ENCODE results near the gene PDZRN3. TPM values are rescaled to one million over a fixed set of nuclear protein-coding genes. Genes with fewer than 3 reads are reported as not detected.

The PDZRN3 gene
- total RNA-seq, 1 experiment from 2014 or later = 12.5 TPM

- Histone ChIP-seq H3K4me3 (ENCODE audit: low read depth, low read length) (no peak overlapping the region), H3K27me3 (replicated peaks; ENCODE audit: control insufficient read depth, insufficient read depth, low read length) (no peaks in the 10 kb centered on the region), H3K9me3 (no peaks in the 10 kb centered on the region), H3K36me3 (ENCODE audit: control insufficient read depth, insufficient read depth, low read length) (no peaks in the 10 kb centered on the region), H3K4me1 (peaks cover 25% of the 10 kb centered on the region)
- no peak for TF ChIP-seq CTCF (IDR thresholded peaks at IDR 0.05; ENCODE audit: insufficient read depth in 1 of 2, low read depth in 1 of 2, low read length in 1 of 2, severe bottlenecking in 1 of 2, unreplicated experiment in 1 of 2)
- H3K27me3 Mint-ChIP-seq (ENCODE audit: insufficient read depth, unreplicated experiment) = no peaks in the 10 kb centered on the region
- peaks cover 18% of the 10 kb centered on the region for H3K4me1 Mint-ChIP-seq (ENCODE audit: low read depth, unreplicated experiment)
- no peaks in the 10 kb centered on the region for H3K9me3 Mint-ChIP-seq (ENCODE audit: unreplicated experiment)
- no peak overlapping the region for H3K27ac Mint-ChIP-seq (ENCODE audit: unreplicated experiment)
- no peak for DNase-seq
- BruUV-seq (replicated peaks) = no TSS peak
- intact Hi-C loops (cut with micrococcal nuclease; ENCODE audit: unreplicated experiment) = no loop called here
- H3K4me3 Mint-ChIP-seq (ENCODE audit: unreplicated experiment) = no peak overlapping the region
- POLR2A ChIA-PET = no interaction called here
- CTCF ChIA-PET = no interaction called here
- H3K36me3 Mint-ChIP-seq (ENCODE audit: insufficient read depth, unreplicated experiment) = no peaks in the 10 kb centered on the region
Measured at GRCh38 chr3:73549051-73549600, 75.6 kb downstream of the PDZRN3 start.

GRCh38 chr3:73548436-73548835 lies 76.3 kb downstream of the PDZRN3 start:
- Mint-ChIP-seq H3K4me3 (ENCODE audit: unreplicated experiment) (no peak overlapping the region), H3K27ac (ENCODE audit: unreplicated experiment) (no peak overlapping the region), H3K9me3 (ENCODE audit: unreplicated experiment) (no peaks in the 10 kb centered on the region), H3K4me1 (ENCODE audit: low read depth, unreplicated experiment) (peaks cover 18% of the 10 kb centered on the region), H3K27me3 (ENCODE audit: insufficient read depth, unreplicated experiment) (no peaks in the 10 kb centered on the region), H3K36me3 (ENCODE audit: insufficient read depth, unreplicated experiment) (no peaks in the 10 kb centered on the region)
- no peak for TF ChIP-seq CTCF (IDR thresholded peaks at IDR 0.05; ENCODE audit: insufficient read depth in 1 of 2, low read depth in 1 of 2, low read length in 1 of 2, severe bottlenecking in 1 of 2, unreplicated experiment in 1 of 2)
- no peaks in the 10 kb centered on the region for H3K27me3 ChIP-seq (replicated peaks; ENCODE audit: control insufficient read depth, insufficient read depth, low read length)
- no peak for DNase-seq
- H3K36me3 ChIP-seq (ENCODE audit: control insufficient read depth, insufficient read depth, low read length) = no peaks in the 10 kb centered on the region
- ChIA-PET POLR2A (no interaction called here), CTCF (interaction anchor here (1.4 kb wide), 1 partner anchor 40 kb away, joined by 3 read pairs; no protein-coding TSS in a partner anchor)
- no TSS peak for BruUV-seq (replicated peaks)
- intact Hi-C loops (cut with micrococcal nuclease; ENCODE audit: unreplicated experiment) = no loop called here
- H3K4me1 ChIP-seq = peaks cover 25% of the 10 kb centered on the region
- H3K9me3 ChIP-seq = no peaks in the 10 kb centered on the region
- no peak overlapping the region for H3K4me3 ChIP-seq (ENCODE audit: low read depth, low read length)

- Mint-ChIP-seq H3K27ac (ENCODE audit: unreplicated experiment) (peak overlapping the region; percentile 22), H3K36me3 (ENCODE audit: insufficient read depth, unreplicated experiment) (no peaks in the 10 kb centered on the region), H3K9me3 (ENCODE audit: unreplicated experiment) (no peaks in the 10 kb centered on the region), H3K4me1 (ENCODE audit: low read depth, unreplicated experiment) (peaks cover 13% of the 10 kb centered on the region), H3K27me3 (ENCODE audit: insufficient read depth, unreplicated experiment) (no peaks in the 10 kb centered on the region), H3K4me3 (ENCODE audit: unreplicated experiment) (no peak overlapping the region)
- ChIA-PET CTCF (interaction anchor here (1.4 kb wide), 1 partner anchor 39 kb away, joined by 3 read pairs; no protein-coding TSS in a partner anchor), POLR2A (no interaction called here)
- H3K9me3 ChIP-seq = no peaks in the 10 kb centered on the region
- no TSS peak for BruUV-seq (replicated peaks)
- intact Hi-C loops (cut with micrococcal nuclease; ENCODE audit: unreplicated experiment) = no loop called here
- no peak for TF ChIP-seq CTCF (IDR thresholded peaks at IDR 0.05; ENCODE audit: insufficient read depth in 1 of 2, low read depth in 1 of 2, low read length in 1 of 2, severe bottlenecking in 1 of 2, unreplicated experiment in 1 of 2)
- no peaks in the 10 kb centered on the region for H3K27me3 ChIP-seq (replicated peaks; ENCODE audit: control insufficient read depth, insufficient read depth, low read length)
- no peak overlapping the region for H3K4me3 ChIP-seq (ENCODE audit: low read depth, low read length)
- no peak for DNase-seq
- peaks cover 25% of the 10 kb centered on the region for H3K4me1 ChIP-seq
- H3K36me3 ChIP-seq (ENCODE audit: control insufficient read depth, insufficient read depth, low read length) = no peaks in the 10 kb centered on the region
Measured at GRCh38 chr3:73547427-73548248, 77.1 kb downstream of the PDZRN3 start.
